ENCODE measurements around the gene RECQL5.

GRCh38 chr17:75683583-75683982 lies 16.6 kb upstream of the RECQL5 start:
- TF ChIP-seq PRDM2 (tag by site-specific recombination; IDR thresholded peaks at IDR 0.05; ENCODE audit: borderline replicate concordance) = no peak
- TF ChIP-seq, protein P1, sequence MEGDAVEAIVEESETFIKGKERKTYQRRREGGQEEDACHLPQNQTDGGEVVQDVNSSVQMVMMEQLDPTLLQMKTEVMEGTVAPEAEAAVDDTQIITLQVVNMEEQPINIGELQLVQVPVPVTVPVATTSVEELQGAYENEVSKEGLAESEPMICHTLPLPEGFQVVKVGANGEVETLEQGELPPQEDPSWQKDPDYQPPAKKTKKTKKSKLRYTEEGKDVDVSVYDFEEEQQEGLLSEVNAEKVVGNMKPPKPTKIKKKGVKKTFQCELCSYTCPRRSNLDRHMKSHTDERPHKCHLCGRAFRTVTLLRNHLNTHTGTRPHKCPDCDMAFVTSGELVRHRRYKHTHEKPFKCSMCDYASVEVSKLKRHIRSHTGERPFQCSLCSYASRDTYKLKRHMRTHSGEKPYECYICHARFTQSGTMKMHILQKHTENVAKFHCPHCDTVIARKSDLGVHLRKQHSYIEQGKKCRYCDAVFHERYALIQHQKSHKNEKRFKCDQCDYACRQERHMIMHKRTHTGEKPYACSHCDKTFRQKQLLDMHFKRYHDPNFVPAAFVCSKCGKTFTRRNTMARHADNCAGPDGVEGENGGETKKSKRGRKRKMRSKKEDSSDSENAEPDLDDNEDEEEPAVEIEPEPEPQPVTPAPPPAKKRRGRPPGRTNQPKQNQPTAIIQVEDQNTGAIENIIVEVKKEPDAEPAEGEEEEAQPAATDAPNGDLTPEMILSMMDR (tag by site-specific recombination; IDR thresholded peaks at IDR 0.05) = no peak
- TF ChIP-seq ZSCAN5A (tag by site-specific recombination; IDR thresholded peaks at IDR 0.05) = no peak
- no peak for TF ChIP-seq ZNF785 (tag by site-specific recombination; IDR thresholded peaks at IDR 0.05)
- TF ChIP-seq, protein P2, sequence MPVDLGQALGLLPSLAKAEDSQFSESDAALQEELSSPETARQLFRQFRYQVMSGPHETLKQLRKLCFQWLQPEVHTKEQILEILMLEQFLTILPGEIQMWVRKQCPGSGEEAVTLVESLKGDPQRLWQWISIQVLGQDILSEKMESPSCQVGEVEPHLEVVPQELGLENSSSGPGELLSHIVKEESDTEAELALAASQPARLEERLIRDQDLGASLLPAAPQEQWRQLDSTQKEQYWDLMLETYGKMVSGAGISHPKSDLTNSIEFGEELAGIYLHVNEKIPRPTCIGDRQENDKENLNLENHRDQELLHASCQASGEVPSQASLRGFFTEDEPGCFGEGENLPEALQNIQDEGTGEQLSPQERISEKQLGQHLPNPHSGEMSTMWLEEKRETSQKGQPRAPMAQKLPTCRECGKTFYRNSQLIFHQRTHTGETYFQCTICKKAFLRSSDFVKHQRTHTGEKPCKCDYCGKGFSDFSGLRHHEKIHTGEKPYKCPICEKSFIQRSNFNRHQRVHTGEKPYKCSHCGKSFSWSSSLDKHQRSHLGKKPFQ (tag by site-specific recombination; IDR thresholded peaks at IDR 0.05) = no peak
- no peak for TF ChIP-seq ZNF624 (tag by site-specific recombination; IDR thresholded peaks at IDR 0.05)
- TF ChIP-seq ZNF76 (tag by site-specific recombination; IDR thresholded peaks at IDR 0.05; ENCODE audit: borderline replicate concordance, low read depth) = no peak
- no peak for TF ChIP-seq ZNF354C (tag by site-specific recombination; IDR thresholded peaks at IDR 0.05; ENCODE audit: borderline replicate concordance, low read depth)
- TF ChIP-seq, protein P3, sequence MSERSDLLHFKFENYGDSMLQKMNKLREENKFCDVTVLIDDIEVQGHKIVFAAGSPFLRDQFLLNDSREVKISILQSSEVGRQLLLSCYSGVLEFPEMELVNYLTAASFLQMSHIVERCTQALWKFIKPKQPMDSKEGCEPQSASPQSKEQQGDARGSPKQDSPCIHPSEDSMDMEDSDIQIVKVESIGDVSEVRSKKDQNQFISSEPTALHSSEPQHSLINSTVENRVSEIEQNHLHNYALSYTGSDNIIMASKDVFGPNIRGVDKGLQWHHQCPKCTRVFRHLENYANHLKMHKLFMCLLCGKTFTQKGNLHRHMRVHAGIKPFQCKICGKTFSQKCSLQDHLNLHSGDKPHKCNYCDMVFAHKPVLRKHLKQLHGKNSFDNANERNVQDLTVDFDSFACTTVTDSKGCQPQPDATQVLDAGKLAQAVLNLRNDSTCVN (tag by site-specific recombination; optimal IDR thresholded peaks at IDR 0.05) = no peak
- TF ChIP-seq ZNF23 (tag by site-specific recombination; IDR thresholded peaks at IDR 0.05; ENCODE audit: borderline replicate concordance) = no peak
- no peak for TF ChIP-seq SETDB1 (IDR thresholded peaks at IDR 0.05; ENCODE audit: insufficient read length, low read length)
- no peak for TF ChIP-seq ZFP3 (tag by site-specific recombination; IDR thresholded peaks at IDR 0.05; ENCODE audit: low read depth)
- no peak for TF ChIP-seq ZNF404 (tag by site-specific recombination; IDR thresholded peaks at IDR 0.05)
- no peak for TF ChIP-seq ZNF214 (tag by site-specific recombination; IDR thresholded peaks at IDR 0.05; ENCODE audit: borderline replicate concordance)
